GM18951 (cell line): Measurements from ENCODE around the gene TAF11L13.
"Not testable (repeated sequence)": the region's sequence is repeated elsewhere in the genome, so short reads cannot be mapped to it uniquely, and the experiment has no call there.

Experiments
- POLR2A ChIP-seq: IDR thresholded peaks from 4 replicates; pipeline ENCODE4 v1.6.1; 2011; ENCODE audit warnings: mild to moderate bottlenecking; ENCODE audit not compliant: insufficient read length, insufficient read depth; ENCODE audit errors: extremely low read depth
- in situ Hi-C: fragments of 300-500 bp; cut with MboI; formaldehyde crosslinking; loops from one replicate; pipeline ENCODE4 v1.12.0; 2022; ENCODE audit warnings: low sequenced_read_pairs, mixed read lengths, inconsistent platforms; ENCODE audit not compliant: unreplicated experiment

Gene TAF11L13

DNA sequence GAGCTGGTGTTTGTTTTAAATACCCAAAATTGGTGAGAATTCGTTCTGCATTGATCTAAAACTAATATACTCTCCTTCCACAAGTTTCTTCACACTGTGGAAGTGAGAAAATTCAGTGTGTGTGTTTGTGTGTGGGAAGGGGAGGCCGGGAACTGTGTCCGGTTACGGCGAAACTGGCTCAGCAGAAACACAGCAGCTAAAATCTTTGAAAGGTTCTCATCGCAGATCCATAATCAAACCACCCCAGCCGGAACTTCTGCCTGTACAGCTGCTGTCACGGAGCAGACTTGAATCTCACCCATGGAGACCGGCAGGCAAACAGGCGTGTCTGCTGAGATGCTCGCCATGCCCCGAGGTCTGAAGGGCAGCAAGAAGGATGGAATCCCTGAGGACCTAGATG is at the start of gene TAF11L13:
Gene TAF11L13 (plus strand): TSS at position 301 of the 400 bp plus-strand sequence.
- in situ Hi-C loops, result not testable (repeated sequence)

DNA sequence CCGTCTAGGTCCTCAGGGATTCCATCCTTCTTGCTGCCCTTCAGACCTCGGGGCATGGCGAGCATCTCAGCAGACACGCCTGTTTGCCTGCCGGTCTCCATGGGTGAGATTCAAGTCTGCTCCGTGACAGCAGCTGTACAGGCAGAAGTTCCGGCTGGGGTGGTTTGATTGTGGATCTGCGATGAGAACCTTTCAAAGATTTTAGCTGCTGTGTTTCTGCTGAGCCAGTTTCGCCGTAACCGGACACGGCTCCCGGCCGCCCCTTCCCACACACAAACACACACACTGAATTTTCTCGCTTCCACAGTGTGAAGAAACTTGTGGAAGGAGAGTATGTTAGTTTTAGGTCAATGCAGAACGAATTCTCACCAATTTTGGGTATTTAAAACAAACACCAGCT is 46.2 kb upstream of the TAF11L13 start, which contains the start of gene TAF11L7:
Gene TAF11L7 (minus strand): TSS at position 101 of the 400 bp plus-strand sequence.
- in situ Hi-C loops, result not testable (repeated sequence)

DNA sequence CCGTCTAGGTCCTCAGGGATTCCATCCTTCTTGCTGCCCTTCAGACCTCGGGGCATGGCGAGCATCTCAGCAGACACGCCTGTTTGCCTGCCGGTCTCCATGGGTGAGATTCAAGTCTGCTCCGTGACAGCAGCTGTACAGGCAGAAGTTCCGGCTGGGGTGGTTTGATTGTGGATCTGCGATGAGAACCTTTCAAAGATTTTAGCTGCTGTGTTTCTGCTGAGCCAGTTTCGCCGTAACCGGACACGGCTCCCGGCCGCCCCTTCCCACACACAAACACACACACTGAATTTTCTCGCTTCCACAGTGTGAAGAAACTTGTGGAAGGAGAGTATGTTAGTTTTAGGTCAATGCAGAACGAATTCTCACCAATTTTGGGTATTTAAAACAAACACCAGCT is 41.0 kb upstream of the TAF11L13 start, which contains the start of gene TAF11L8:
Gene TAF11L8 (minus strand): TSS at position 101 of the 400 bp plus-strand sequence.
- in situ Hi-C loops, result not testable (repeated sequence)

DNA sequence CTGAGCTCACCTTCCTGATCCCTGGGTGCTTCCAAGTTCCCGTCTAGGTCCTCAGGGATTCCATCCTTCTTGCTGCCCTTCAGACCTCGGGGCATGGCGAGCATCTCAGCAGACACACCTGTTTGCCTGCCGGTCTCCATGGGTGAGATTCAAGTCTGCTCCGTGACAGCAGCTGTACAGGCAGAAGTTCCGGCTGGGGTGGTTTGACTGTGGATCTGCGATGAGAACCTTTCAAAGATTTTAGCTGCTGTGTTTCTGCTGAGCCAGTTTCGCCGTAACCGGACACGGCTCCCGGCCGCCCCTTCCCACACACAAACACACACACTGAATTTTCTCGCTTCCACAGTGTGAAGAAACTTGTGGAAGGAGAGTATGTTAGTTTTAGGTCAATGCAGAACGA is 37.6 kb upstream of the TAF11L13 start, which contains the start of gene TAF11L9:
Gene TAF11L9 (minus strand): TSS at position 140 of the 400 bp plus-strand sequence.
- in situ Hi-C loops, result not testable (repeated sequence)

DNA sequence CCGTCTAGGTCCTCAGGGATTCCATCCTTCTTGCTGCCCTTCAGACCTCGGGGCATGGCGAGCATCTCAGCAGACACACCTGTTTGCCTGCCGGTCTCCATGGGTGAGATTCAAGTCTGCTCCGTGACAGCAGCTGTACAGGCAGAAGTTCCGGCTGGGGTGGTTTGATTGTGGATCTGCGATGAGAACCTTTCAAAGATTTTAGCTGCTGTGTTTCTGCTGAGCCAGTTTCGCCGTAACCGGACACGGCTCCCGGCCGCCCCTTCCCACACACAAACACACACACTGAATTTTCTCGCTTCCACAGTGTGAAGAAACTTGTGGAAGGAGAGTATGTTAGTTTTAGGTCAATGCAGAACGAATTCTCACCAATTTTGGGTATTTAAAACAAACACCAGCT is 34.2 kb upstream of the TAF11L13 start, which contains the start of gene TAF11L10:
Gene TAF11L10 (minus strand): TSS at position 101 of the 400 bp plus-strand sequence.
- in situ Hi-C loops, result not testable (repeated sequence)

DNA sequence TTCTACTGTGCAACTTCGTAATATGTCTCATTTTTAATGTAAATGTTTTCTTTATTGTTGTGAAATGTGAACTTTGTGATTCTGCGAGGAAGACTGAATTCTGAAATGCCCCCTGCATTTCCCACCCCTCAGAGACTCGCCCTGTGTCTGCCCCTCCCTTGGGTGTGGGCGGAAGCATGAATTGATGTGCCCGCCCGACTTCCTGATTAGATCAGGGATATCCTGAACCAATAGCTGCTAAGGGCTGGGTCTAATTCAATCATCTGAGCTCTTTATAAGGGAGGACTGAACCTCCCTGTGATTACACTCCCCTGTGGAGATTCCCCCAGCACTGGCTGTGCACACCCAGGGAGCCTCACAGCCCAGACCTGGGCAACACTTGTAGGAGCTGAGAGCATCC is 28.0 kb upstream of the TAF11L13 start, which contains the start of gene TAF11L11:
Gene TAF11L11 (plus strand): TSS at position 304 of the 400 bp plus-strand sequence.
- in situ Hi-C loops, result loop anchor here (10.0 to 25.0 kb wide), 2 partner anchors 79 to 392 kb away; partner anchors contain the start of genes BASP1, TAF11L4, TAF11L5 and TAF11L6

DNA sequence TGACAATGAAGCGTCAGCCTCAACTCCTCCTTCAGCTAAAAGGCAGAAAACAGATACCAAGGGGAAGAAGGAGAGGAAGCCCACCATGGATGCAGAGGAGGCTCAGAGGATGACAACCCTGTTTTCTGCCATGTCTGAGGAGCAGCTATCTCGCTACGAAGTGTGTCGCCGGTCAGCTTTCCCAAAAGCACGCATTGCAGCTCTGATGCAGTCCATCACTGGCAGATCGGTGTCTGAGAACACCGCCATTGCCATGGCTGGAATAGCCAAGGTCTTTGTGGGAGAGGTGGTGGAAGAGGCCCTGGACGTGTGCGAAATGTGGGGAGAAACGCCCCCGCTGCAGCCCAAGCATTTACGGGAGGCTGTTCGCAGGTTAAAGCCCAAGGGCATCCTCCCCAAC is 26.9 kb upstream of the TAF11L13 start:
- in situ Hi-C loops, result loop anchor here (10.0 to 25.0 kb wide), 2 partner anchors 80 to 393 kb away; partner anchors contain the start of genes BASP1, TAF11L4, TAF11L5 and TAF11L6
- no peak for TF ChIP-seq POLR2A

DNA sequence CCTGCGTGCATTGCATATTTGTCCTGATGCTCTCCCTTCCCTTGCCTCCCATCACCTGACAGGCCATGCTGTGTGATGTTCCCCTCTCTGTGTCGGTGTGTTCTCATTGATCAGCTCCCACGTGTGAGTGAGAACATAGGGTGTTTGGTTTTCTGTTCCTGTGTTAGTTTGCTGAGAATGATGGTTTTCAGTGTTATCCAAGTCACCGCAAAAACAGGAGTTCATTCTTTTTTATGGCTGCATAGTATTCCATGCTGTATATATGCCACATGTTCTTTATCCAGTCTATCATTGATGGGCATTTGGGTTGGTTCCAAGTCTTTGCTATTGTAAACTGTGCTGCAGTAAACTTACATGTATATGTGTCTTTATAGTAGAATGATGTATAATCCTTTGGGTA is 24.4 kb upstream of the TAF11L13 start:
- in situ Hi-C loops, result loop anchor here (10.0 to 25.0 kb wide), 2 partner anchors 83 to 395 kb away; partner anchors contain the start of genes BASP1, TAF11L4, TAF11L5 and TAF11L6

DNA sequence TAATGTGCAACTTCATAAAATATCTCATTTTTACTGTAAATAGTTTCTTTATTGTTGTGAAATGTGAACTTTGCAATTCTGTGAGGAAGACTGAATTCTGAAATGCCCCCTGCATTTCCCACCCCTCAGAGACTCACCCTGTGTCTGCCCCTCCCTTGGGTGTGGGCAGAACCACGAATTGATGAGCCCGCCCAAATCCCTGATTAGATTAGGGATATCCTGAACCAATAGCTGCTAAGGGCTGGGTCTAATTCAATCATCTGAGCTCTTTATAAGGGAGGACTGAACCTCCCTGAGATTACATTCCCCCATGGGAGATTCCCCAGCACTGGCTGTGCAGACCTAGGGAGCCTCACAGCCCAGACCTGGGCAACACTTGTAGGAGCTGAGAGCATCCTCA is 21.8 kb upstream of the TAF11L13 start, which contains the start of gene TAF11L12:
Gene TAF11L12 (plus strand): TSS at position 301 of the 400 bp plus-strand sequence.
- in situ Hi-C loops, result loop anchor here (25.0 kb wide), 1 partner anchor 398 kb away; the partner anchor contains the start of gene BASP1

DNA sequence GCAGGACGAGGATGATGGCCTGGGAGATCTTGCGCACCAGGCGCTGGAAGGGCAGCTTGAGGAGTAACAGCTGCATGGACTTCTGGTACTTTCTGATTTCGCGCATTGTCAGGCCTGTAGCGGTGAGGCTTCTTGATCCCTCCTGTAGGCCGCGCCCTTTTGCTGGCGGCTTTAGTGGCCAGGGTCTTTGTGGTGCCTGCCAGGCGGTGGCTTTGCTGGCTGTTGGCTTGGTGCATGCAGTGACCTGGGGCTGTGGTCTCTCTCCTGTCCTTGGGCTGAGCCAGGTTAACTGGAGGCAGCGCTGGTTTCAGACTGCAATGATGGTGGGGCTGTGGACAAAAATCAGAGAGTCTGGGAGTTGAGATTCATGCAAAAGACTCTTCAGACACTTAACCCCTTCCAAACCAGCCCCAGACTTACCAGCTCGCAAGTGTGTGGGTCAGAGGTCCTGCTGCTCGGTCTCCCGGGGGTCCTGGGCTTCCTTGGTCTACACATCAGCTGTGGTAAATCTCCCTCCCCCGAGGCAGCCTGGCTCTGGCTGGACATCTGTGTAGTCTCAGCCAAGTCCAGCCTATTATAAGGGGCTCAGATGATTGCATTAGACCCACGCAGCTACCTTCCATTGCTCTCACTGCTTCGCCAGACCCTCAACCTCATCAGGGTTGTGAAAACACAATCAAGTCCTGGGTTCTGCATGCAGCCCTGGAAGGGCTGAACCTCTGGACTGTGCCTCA is 16.8 kb upstream of the TAF11L13 start:
- in situ Hi-C loops, result loop anchor here (25.0 kb wide), 1 partner anchor 403 kb away; the partner anchor contains the start of gene BASP1
- TF ChIP-seq POLR2A, result no peak

DNA sequence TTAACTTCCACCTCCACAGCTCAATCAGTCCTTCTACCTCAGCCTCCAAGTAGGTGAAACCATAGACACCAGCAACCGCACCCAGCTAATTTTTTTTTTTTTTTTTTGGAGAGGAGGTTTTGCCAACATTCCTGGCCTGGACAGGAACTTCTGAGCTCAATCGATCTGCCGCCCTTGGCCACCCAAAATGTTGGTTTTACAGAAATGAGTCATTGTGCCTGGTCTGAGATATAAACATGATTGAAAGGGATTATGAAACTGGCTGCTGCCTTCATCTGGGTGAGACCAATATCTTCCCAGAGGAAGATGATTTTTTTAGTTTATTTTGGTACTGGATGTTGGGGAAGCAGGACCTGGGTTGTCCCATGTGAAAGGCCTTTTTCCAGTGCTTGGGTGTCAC is 12.5 kb upstream of the TAF11L13 start:
- no peak for TF ChIP-seq POLR2A
- in situ Hi-C loops, result loop anchor here (25.0 kb wide), 1 partner anchor 407 kb away; the partner anchor contains the start of gene BASP1

DNA sequence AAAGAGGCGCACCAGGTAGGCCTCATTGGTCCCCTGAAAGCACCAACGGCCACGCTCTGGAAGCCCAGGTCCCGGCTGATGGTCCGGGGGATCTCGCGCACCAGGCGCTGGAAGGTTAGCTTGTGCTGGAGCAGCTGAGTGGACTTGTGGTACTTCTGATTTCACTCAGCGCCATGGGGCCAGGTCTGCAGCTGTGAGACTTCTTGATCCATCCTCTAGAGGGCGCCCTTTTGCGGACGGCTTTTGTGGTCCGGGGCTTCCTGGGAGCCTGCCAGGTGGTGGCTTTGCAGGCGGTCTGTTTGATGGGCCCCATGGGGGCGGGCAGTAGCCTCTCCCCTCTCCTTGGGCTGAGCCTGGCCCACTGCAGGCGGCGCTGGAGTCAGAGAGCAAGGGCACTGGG is 11.3 kb upstream of the TAF11L13 start:
- no peak for TF ChIP-seq POLR2A
- in situ Hi-C loops, result loop anchor here (10.0 to 25.0 kb wide), 2 partner anchors 106 to 408 kb away; partner anchors contain the start of genes BASP1 and TAF11L3

DNA sequence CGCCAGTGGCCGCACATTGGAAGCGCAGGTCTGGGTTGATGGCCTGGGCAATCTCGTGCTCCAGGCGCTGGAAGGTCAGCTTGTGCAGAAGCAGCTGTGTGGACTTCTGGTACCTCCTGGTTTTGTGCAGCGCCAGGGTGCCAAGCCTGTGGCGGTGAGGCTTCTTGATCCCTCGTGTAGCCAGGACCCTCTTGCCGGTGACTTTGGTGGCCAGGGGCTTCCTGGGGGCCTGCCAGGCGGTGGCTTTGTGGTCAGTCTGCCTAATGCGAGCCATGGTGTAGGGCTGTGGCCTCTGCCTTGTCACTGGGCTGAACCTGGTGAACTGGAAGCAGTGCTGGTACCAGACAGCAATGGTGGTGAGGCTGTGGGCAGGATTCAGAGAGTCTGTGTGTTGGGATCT is 6.2 kb upstream of the TAF11L13 start:
- in situ Hi-C loops, result loop anchor here (10.0 kb wide), 1 partner anchor 111 kb away; the partner anchor contains the start of gene TAF11L3

DNA sequence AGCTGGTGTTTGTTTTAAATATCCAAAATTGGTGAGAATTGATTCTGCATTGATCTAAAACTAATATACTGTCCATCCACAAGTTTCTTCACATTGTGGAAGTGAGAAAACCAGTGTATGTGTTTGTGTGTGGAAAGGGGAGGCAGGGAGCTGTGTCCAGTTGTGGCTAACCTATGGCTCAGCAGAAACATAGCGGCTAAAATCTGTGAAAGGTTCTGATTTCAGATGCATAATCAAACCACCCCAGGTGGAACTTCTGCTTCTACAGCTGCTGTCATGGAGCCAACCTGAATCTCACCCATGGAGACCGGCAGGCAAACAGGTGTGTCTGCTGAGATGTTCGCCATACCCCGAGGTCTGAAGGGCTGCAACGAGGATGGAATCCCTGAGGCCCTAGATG is 2.3 kb downstream of the TAF11L13 start, which contains the start of gene TAF11L14:
Gene TAF11L14 (plus strand): TSS at position 301 of the 400 bp plus-strand sequence.
- TF ChIP-seq POLR2A, result no peak
- in situ Hi-C loops, result no loop called here

More for the DNA sequence above, 6.2 kb upstream of the TAF11L13 start:
- TF ChIP-seq POLR2A, result no peak

DNA sequence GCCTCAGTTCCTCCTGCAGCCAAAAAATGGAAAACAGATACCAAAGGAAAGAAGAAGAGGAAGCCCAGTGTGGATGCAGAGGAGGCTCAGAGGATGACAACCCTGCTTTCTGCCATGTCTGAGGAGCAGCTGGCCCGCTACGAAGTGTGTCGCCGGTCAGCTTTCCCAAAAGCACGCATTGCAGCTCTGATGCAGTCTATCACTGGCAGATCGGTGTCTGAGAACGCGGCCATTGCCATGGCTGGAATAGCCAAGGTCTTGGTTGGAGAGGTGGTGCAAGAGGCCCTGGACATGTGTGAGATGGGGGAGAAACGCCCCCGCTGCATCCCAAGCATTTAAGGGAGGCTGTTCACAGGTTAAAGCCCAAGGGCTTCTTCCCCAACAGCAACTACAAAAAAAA is 17.3 kb downstream of the TAF11L13 start:
- in situ Hi-C loops, result not testable (repeated sequence)

DNA sequence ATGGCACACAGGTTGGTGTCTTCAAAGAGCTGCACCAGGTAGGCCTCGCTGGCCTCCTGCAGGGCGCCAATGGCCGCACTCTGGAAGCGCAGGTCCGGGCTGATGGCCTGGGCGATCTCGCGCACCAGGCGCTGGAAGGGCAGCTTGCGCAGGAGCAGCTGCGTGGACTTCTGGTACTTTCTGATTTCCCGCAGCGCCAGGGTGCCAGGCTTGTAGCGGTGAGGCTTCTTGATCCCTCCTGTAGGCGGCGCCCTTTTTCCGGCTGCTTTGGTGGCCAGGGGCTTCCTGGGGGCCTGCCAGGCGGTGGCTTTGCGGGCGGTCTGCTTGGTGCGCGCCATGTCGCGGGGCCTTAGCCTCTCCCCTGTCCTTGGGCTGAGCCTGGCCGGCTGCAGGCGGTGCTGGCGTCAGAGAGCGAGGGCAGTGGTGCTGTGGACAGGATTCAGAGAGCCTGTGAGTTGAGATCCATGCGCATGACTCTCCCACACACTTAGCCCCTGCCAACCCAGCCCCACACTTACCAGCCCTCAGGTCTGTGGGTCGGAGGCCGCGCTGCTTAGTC is 23.4 kb downstream of the TAF11L13 start:
- in situ Hi-C loops, result not testable (repeated sequence)
